Activated CD4-positive, alpha-beta T cell treated with anti-CD3 and anti-CD28 coated beads, Interleukin-2, amount 50 U/mL, for 1 hour (primary cell): ENCODE data around the gene PRTG.
"Not testable (repeated sequence)": the region's sequence is repeated elsewhere in the genome, so short reads cannot be mapped to it uniquely, and the experiment has no call there.

Source experiments
- DNase-seq: peaks from one replicate; pipeline ENCODE4 v3.0.0-alpha.2; 2020

The PRTG gene

GRCh38 chr15:55627730-55628368 is 115.1 kb downstream of the PRTG start:
- DNase-seq = no peak

- DNase-seq = no peak
These were observed 123.2 kb downstream of the PRTG start for GRCh38 chr15:55619783-55620182.

- no peak for DNase-seq
These were observed 124.6 kb downstream of the PRTG start for GRCh38 chr15:55618387-55618786.

- no peak for DNase-seq
These were observed 127.5 kb downstream of the PRTG start for GRCh38 chr15:55615445-55615844.

GRCh38 chr15:55613727-55614126 is 129.2 kb downstream of the PRTG start:
- DNase-seq = no peak

- no peak for DNase-seq
These were observed 136.7 kb downstream of the PRTG start for GRCh38 chr15:55606214-55606613.

GRCh38 chr15:55601374-55601773 is 141.6 kb downstream of the PRTG start:
- no peak for DNase-seq

- DNase-seq = no peak
These were observed 143.5 kb downstream of the PRTG start for GRCh38 chr15:55599439-55599838.

- DNase-seq = not testable (repeated sequence)
These were observed 149.9 kb downstream of the PRTG start for GRCh38 chr15:55593019-55593418.

- no peak for DNase-seq
These were observed 152.2 kb downstream of the PRTG start for GRCh38 chr15:55590788-55591187.

GRCh38 chr15:55589287-55589686 is 153.7 kb downstream of the PRTG start:
- DNase-seq = no peak

GRCh38 chr15:55588815-55589115 is 154.2 kb downstream of the PRTG start:
- no peak for DNase-seq

- peak; percentile 4 for DNase-seq
These were observed 154.7 kb downstream of the PRTG start, which contains the start of gene PYGO1 for GRCh38 chr15:55588070-55588814. PYGO1 (minus strand) TSS chr15:55588345; CDS start chr15:55587883, 462 bp downstream.

- peak; percentile 1 for DNase-seq
These were observed 155.5 kb downstream of the PRTG start for GRCh38 chr15:55587321-55588069.

GRCh38 chr15:55586808-55587207 is 156.1 kb downstream of the PRTG start:
- DNase-seq = no peak

- no peak for DNase-seq
These were observed 166.0 kb downstream of the PRTG start for GRCh38 chr15:55576943-55577342.

GRCh38 chr15:55574096-55574495 is 168.9 kb downstream of the PRTG start:
- no peak for DNase-seq

- no peak for DNase-seq
These were observed 169.7 kb downstream of the PRTG start for GRCh38 chr15:55573224-55573623.

GRCh38 chr15:55564347-55565145 is 178.4 kb downstream of the PRTG start:
- no peak for DNase-seq

- no peak for DNase-seq
These were observed 180.4 kb downstream of the PRTG start for GRCh38 chr15:55562601-55563000.
